ENCODE measurements around the gene MCF2L.

- TF ChIP-seq CC2D1A (IDR thresholded peaks at IDR 0.05) (no peak), EZH2 (IDR thresholded peaks at IDR 0.05; ENCODE audit: borderline replicate concordance, low read depth, low read length) (no peak), NR2C2 (CRISPR knock-in tag; IDR thresholded peaks at IDR 0.05) (no peak), NR2C2 (tag; IDR thresholded peaks at IDR 0.05) (no peak), JUND (IDR thresholded peaks at IDR 0.05; ENCODE audit: borderline replicate concordance, low read depth, low read length) (no peak), JUND (tag; IDR thresholded peaks at IDR 0.05; ENCODE audit: borderline replicate concordance, low read depth, low read length) (no peak), ZNF311 (CRISPR knock-in tag; IDR thresholded peaks at IDR 0.05) (no peak), POLR2AphosphoS5 (IDR thresholded peaks at IDR 0.05; ENCODE audit: control insufficient read depth, insufficient read depth, low read depth, low read length) (no peak), EP300 (IDR thresholded peaks at IDR 0.05; ENCODE audit: low read length) (no peak), CTCF (IDR thresholded peaks at IDR 0.05 in 2 of 3, conservative IDR thresholded peaks at IDR 0.05 in 1 of 3; ENCODE audit: insufficient read depth in 2 of 3, low read depth in 1 of 3, low read length in 3 of 3) (no peak), HDAC1 (IDR thresholded peaks at IDR 0.05) (no peak)
Observed at GRCh38 chr13:113142876-113143275, 173.9 kb downstream of the MCF2L start.

Measured in K562 (cell line).